ENCODE data around the gene JDP2. TPM values are rescaled to one million over a fixed set of nuclear protein-coding genes. Genes with fewer than 3 reads are reported as not detected.

The JDP2 gene
- total and polyA plus RNA-seq, 2 of the 4 experiments (the other 2 are of a cell fraction), result 35.7 to 38.4 TPM

DNA sequence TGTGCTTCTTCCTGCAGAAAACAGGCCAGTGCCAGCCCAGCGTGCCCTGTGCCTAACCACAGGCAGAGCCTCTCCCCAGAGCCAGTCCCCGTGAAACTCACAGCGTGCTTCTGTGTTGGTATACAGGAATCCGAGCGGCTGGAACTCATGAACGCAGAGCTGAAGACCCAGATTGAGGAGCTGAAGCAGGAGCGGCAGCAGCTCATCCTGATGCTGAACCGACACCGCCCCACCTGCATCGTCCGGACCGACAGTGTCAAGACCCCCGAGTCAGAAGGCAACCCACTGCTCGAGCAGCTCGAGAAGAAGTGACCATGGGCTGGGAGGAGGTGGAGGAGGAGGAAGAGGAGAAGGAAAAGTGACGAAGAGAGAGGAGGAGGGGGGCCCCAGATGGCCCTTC, 41.3 kb downstream of the JDP2 start:
- ATAC-seq (ENCODE audit: low read depth) (no peak), DNase-seq (no peak)
- dilution Hi-C loops (cut with HindIII; ENCODE audit: low sequenced_read_pairs, unreplicated experiment), result no loop called here
- peaks cover 17 to 61% of the 10 kb centered on the region in 2 experiments for H3K79me1 ChIP-seq (ENCODE audit: low read depth in 1 of 2, low read length in 2 of 2)
- no peak overlapping the region for H3K27ac ChIP-seq (ENCODE audit: insufficient read depth, low read length)
- H3K27me3 ChIP-seq (ENCODE audit: control insufficient read depth, insufficient read depth, low read length), result no peaks in the 10 kb centered on the region
- CTCF ChIA-PET, result no interaction called here
- peaks cover 64% of the 10 kb centered on the region for H4K20me1 ChIP-seq (ENCODE audit: insufficient read depth, low read length)
- H2AK5ac ChIP-seq (ENCODE audit: low read depth, low read length), result no peak overlapping the region
- WGBS, 2 experiments (ENCODE audit: extremely low coverage in 2 of 2, insufficient read length in 1 of 2), result 93% methylated on average over 13 of the region's 16 CpGs; no CpG with 5 or more reads in 1 of the 2 experiments
- POLR2A ChIA-PET (ENCODE audit: unreplicated experiment), result no interaction called here
- no peak overlapping the region for H3K23ac ChIP-seq (ENCODE audit: low read depth, low read length)
- H3K4me2 ChIP-seq (ENCODE audit: low read depth, low read length), result no peak overlapping the region
- no peak overlapping the region for H3K18ac ChIP-seq (ENCODE audit: low read depth, low read length)
- H3K4me3 ChIP-seq (ENCODE audit: insufficient read depth, low read depth, low read length), result no peak overlapping the region
- H3K9me3 ChIP-seq (ENCODE audit: control insufficient read depth, insufficient read depth, low read length), result no peaks in the 10 kb centered on the region
- intact Hi-C loops (cut with micrococcal nuclease), result no loop called here
- H2AK9ac ChIP-seq (replicated peaks; ENCODE audit: low read depth, low read length, poor library complexity), result no peak overlapping the region
- no peak overlapping the region for H4K5ac ChIP-seq (ENCODE audit: low read depth, low read length)
- H3K56ac ChIP-seq (ENCODE audit: extremely low read depth, insufficient read depth, low read length), result no peak overlapping the region
- no peak overlapping the region for H2BK120ac ChIP-seq (ENCODE audit: low read depth, low read length)
- H2BK5ac ChIP-seq (ENCODE audit: low read depth, low read length, poor library complexity, severe bottlenecking), result no peak overlapping the region
- no peak overlapping the region for H4K91ac ChIP-seq (ENCODE audit: insufficient read depth, low read depth, low read length)
- no peaks in the 10 kb centered on the region; the same call in 1 of the 2 replicates for H3K4me1 ChIP-seq (ENCODE audit: control insufficient read depth, insufficient read depth, low read length)
- peaks cover 63% of the 10 kb centered on the region for H3K36me3 ChIP-seq (ENCODE audit: control insufficient read depth, insufficient read depth, low read length)
- no TSS peak for BruUV-seq (replicated peaks)
- no peak overlapping the region for H4K8ac ChIP-seq (ENCODE audit: low read depth in 2 of 2, low read length in 2 of 2)
- TF ChIP-seq BHLHE40 (IDR thresholded peaks at IDR 0.05; ENCODE audit: low read depth, low read length) (no peak), POLR2A (IDR thresholded peaks at IDR 0.05; ENCODE audit: low read depth, low read length) (no peak), CHD1 (IDR thresholded peaks at IDR 0.05; ENCODE audit: low read depth, low read length) (no peak), RCOR1 (IDR thresholded peaks at IDR 0.05; ENCODE audit: insufficient replicate concordance, low read length) (no peak), FOS (IDR thresholded peaks at IDR 0.05; ENCODE audit: low read depth, low read length) (no peak), RFX5 (IDR thresholded peaks at IDR 0.05; ENCODE audit: low read depth, low read length) (no peak), SMC3 (IDR thresholded peaks at IDR 0.05; ENCODE audit: low read depth, low read length) (no peak), CEBPB (IDR thresholded peaks at IDR 0.05; ENCODE audit: low read depth, low read length) (no peak), MXI1 (IDR thresholded peaks at IDR 0.05; ENCODE audit: borderline replicate concordance, low read depth, low read length) (no peak), MAFK (IDR thresholded peaks at IDR 0.05; ENCODE audit: low read depth, low read length) (no peak), MAZ (IDR thresholded peaks at IDR 0.05; ENCODE audit: borderline replicate concordance, low read depth, low read length) (no peak), NFE2L2 (IDR thresholded peaks at IDR 0.05; ENCODE audit: low read depth, low read length) (no peak), RAD21 (IDR thresholded peaks at IDR 0.05; ENCODE audit: low read length) (no peak)
- TF ChIP-seq, protein P1, sequence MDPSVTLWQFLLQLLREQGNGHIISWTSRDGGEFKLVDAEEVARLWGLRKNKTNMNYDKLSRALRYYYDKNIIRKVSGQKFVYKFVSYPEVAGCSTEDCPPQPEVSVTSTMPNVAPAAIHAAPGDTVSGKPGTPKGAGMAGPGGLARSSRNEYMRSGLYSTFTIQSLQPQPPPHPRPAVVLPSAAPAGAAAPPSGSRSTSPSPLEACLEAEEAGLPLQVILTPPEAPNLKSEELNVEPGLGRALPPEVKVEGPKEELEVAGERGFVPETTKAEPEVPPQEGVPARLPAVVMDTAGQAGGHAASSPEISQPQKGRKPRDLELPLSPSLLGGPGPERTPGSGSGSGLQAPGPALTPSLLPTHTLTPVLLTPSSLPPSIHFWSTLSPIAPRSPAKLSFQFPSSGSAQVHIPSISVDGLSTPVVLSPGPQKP (IDR thresholded peaks at IDR 0.05; ENCODE audit: borderline replicate concordance, low read depth, low read length), result no peak
- TF ChIP-seq, protein P2, sequence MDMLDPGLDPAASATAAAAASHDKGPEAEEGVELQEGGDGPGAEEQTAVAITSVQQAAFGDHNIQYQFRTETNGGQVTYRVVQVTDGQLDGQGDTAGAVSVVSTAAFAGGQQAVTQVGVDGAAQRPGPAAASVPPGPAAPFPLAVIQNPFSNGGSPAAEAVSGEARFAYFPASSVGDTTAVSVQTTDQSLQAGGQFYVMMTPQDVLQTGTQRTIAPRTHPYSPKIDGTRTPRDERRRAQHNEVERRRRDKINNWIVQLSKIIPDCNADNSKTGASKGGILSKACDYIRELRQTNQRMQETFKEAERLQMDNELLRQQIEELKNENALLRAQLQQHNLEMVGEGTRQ (IDR thresholded peaks at IDR 0.05; ENCODE audit: low read depth, low read length), result no peak
- TF ChIP-seq, protein P3, sequence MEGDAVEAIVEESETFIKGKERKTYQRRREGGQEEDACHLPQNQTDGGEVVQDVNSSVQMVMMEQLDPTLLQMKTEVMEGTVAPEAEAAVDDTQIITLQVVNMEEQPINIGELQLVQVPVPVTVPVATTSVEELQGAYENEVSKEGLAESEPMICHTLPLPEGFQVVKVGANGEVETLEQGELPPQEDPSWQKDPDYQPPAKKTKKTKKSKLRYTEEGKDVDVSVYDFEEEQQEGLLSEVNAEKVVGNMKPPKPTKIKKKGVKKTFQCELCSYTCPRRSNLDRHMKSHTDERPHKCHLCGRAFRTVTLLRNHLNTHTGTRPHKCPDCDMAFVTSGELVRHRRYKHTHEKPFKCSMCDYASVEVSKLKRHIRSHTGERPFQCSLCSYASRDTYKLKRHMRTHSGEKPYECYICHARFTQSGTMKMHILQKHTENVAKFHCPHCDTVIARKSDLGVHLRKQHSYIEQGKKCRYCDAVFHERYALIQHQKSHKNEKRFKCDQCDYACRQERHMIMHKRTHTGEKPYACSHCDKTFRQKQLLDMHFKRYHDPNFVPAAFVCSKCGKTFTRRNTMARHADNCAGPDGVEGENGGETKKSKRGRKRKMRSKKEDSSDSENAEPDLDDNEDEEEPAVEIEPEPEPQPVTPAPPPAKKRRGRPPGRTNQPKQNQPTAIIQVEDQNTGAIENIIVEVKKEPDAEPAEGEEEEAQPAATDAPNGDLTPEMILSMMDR (conservative IDR thresholded peaks at IDR 0.05; ENCODE audit: low read depth, low read length), result no peak
- H3K9me1 ChIP-seq (ENCODE audit: insufficient read depth, low read length), result no peaks in the 10 kb centered on the region; the same call in 1 of the 2 replicates
- H2AFZ ChIP-seq (replicated peaks; ENCODE audit: low read length, poor library complexity), result no peak overlapping the region
- in situ Hi-C loops (cut with MboI; ENCODE audit: low sequenced_read_pairs), result no loop called here
- no peak overlapping the region for H2BK15ac ChIP-seq (ENCODE audit: low read depth, low read length)
- no peak overlapping the region for H3K4ac ChIP-seq (ENCODE audit: low read depth, low read length)
- no peak overlapping the region for H3K9ac ChIP-seq (ENCODE audit: low read depth, low read length)
- no peak overlapping the region for H2BK20ac ChIP-seq (ENCODE audit: low read depth, low read length)
- H3K14ac ChIP-seq (replicated peaks; ENCODE audit: low read depth, low read length), result no peak overlapping the region
